Measurements from ENCODE around the gene PAPPA2. TPM values are rescaled to one million over a fixed set of nuclear protein-coding genes. Genes with fewer than 3 reads are reported as not detected.

The PAPPA2 gene
- total and polyA plus RNA-seq, 2 of the 8 experiments (the other 6 are each of a cell fraction or from before 2014, with no cell fraction given) = 0.08 to 0.88 TPM

DNA sequence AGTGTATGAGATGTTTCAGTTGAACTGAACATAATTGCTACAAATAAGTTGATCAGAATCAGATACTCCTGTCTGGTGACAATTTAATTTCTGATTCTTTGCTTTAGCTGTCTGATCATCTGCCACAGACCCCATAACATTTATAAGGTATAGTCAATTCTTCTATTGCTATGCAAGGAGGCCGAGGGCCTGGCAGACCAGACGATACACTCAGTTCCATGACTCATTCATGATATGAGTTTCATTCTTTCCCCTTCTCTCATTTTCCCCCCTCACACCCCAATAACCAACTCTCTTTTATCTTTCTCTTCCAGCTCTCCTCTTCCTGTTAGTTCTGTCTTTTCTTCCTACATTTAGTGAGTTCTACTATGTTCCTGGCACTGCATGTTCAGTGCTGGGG is 236.8 kb downstream of the PAPPA2 start:
- WGBS, 2 experiments (ENCODE audit: extremely low coverage in 1 of 2, insufficient coverage in 1 of 2, insufficient read length in 1 of 2, insufficient replicate concordance in 2 of 2, low coverage in 1 of 2, low lambda C conversion rate in 2 of 2, missing lambda C conversion rate in 1 of 2) = 97% methylated on average over 2 of the region's 2 CpGs; no CpG with 5 or more reads in 1 of the 2 experiments
- TF ChIP-seq TEAD4 (IDR thresholded peaks at IDR 0.05; ENCODE audit: low read depth, low read length) (no peak), SRF (IDR thresholded peaks at IDR 0.05; ENCODE audit: low read depth, low read length) (no peak), YY1 (IDR thresholded peaks at IDR 0.05; ENCODE audit: low read depth, low read length) (no peak), CREB1 (IDR thresholded peaks at IDR 0.05) (no peak), SIX5 (IDR thresholded peaks at IDR 0.05; ENCODE audit: low read depth, low read length) (no peak), TAF7 (optimal IDR thresholded peaks at IDR 0.05; ENCODE audit: borderline replicate concordance, low read depth, low read length) (no peak), HDAC2 (IDR thresholded peaks at IDR 0.05; ENCODE audit: borderline replicate concordance in 1 of 2, low read depth in 2 of 2, low read length in 2 of 2) (no peak), SAP30 (IDR thresholded peaks at IDR 0.05; ENCODE audit: insufficient read depth, insufficient replicate concordance, low read length) (no peak), CEBPB (IDR thresholded peaks at IDR 0.05; ENCODE audit: low read depth, low read length) (no peak), E2F6 (IDR thresholded peaks at IDR 0.05) (no peak), SIRT6 (IDR thresholded peaks at IDR 0.05; ENCODE audit: low read length) (no peak)
- CTCF ChIA-PET (ENCODE audit: partially characterized antibody) = interaction anchor here (1.9 to 4.0 kb wide), 2 partner anchors 9 to 139 kb away, joined by 5 to 15 read pairs; no protein-coding TSS in a partner anchor

More for the DNA sequence above, 236.8 kb downstream of the PAPPA2 start:
- H3K79me2 ChIP-seq (ENCODE audit: control insufficient read depth in 1 of 2, insufficient read depth in 2 of 2, low read length in 2 of 2) = no peaks in the 10 kb centered on the region
- no peaks in the 10 kb centered on the region for H3K27me3 ChIP-seq (replicated peaks in 1 of 4; ENCODE audit: control insufficient read depth in 3 of 4, extremely low read depth in 1 of 4, insufficient read depth in 3 of 4, low read length in 3 of 4)
- no peak overlapping the region for H3K56ac ChIP-seq (replicated peaks; ENCODE audit: insufficient read length, low read depth, low read length)
- H4K20me1 ChIP-seq (replicated peaks in 1 of 2; ENCODE audit: control insufficient read depth in 1 of 2, insufficient read depth in 2 of 2, low read length in 2 of 2) = no peaks in the 10 kb centered on the region
- no peak overlapping the region for H2AFZ ChIP-seq (ENCODE audit: low read length)
- H3K4me2 ChIP-seq (ENCODE audit: insufficient read depth in 1 of 2, low read depth in 2 of 2, low read length in 2 of 2) = no peak overlapping the region
- no peak overlapping the region for H3K4me3 ChIP-seq (ENCODE audit: extremely low read depth in 1 of 4, insufficient read depth in 2 of 4, low read depth in 3 of 4, low read length in 4 of 4)
- no peak overlapping the region for H3K27ac ChIP-seq (ENCODE audit: low read depth, low read length)
- no peak overlapping the region for H3K4ac ChIP-seq (replicated peaks; ENCODE audit: insufficient read length, low read depth, low read length)
- peaks cover 0 to 7% (median 3%) of the 10 kb centered on the region in 4 experiments; a peak in 4 of 7 replicates for H3K4me1 ChIP-seq (replicated peaks in 1 of 4; ENCODE audit: control insufficient read depth in 3 of 4, insufficient read depth in 4 of 4, low read length in 3 of 4)
- no peak overlapping the region for H4K91ac ChIP-seq (replicated peaks; ENCODE audit: insufficient read length, low read length)
- no peak overlapping the region for H2AK5ac ChIP-seq (ENCODE audit: low read depth, low read length)
- no peaks in the 10 kb centered on the region for H3K9me3 ChIP-seq (ENCODE audit: insufficient read depth in 2 of 2, low read depth in 1 of 2, low read length in 1 of 2)
- no peak overlapping the region for H4K8ac ChIP-seq (ENCODE audit: extremely low read depth, insufficient read depth, low read length)
- H4K5ac ChIP-seq (ENCODE audit: insufficient read length, low read depth, low read length) = no peak overlapping the region
- no peak overlapping the region for H2BK15ac ChIP-seq (ENCODE audit: low read length)
- H3K36me3 ChIP-seq (ENCODE audit: control insufficient read depth in 2 of 4, insufficient read depth in 4 of 4, low read length in 3 of 4) = no peaks in the 10 kb centered on the region
- DNase-seq (ENCODE audit: low read depth in 1 of 2, low spot score in 2 of 2) = no peak
- H3K23me2 ChIP-seq (ENCODE audit: low read depth, low read length) = no peaks in the 10 kb centered on the region
- H3K79me1 ChIP-seq (ENCODE audit: low read depth, low read length) = no peaks in the 10 kb centered on the region
- H3K18ac ChIP-seq (ENCODE audit: extremely low read depth, low read length) = no peak overlapping the region
- no peak overlapping the region for H3K9ac ChIP-seq (replicated peaks in 1 of 4; ENCODE audit: extremely low read depth in 1 of 4, low read depth in 3 of 4, low read length in 3 of 4)
- FAIRE-seq = no peak
- POLR2A ChIA-PET (ENCODE audit: partially characterized antibody) = no interaction called here
- no peak overlapping the region for H3K23ac ChIP-seq (ENCODE audit: insufficient read length)
- no peak overlapping the region for H2BK120ac ChIP-seq (replicated peaks; ENCODE audit: low read depth, low read length)
- H2BK5ac ChIP-seq (ENCODE audit: low read depth, low read length) = no peak overlapping the region
- H3K14ac ChIP-seq (ENCODE audit: insufficient read length) = no peak overlapping the region
- H2BK20ac ChIP-seq (ENCODE audit: low read length) = no peak overlapping the region
- no peak overlapping the region for H2BK12ac ChIP-seq (ENCODE audit: low read depth, low read length)
